ENCODE measurements around the gene LSS.

- TF ChIP-seq CTCF (IDR thresholded peaks at IDR 0.05) = no peak
- no peak for TF ChIP-seq POLR2A (IDR thresholded peaks at IDR 0.05)
Measured at GRCh38 chr21:46255758-46256337, 27.3 kb upstream of the LSS start.

Data from Peyer's patch (tissue), 4 donors.